Activated T-cell treated with anti-CD3 and anti-CD28 coated beads, Interleukin-2, amount 50 U/mL, for 1 hour (primary cell): Measurements from ENCODE around the gene KLHL25.

Experiments
- DNase-seq: peaks from one replicate; pipeline ENCODE4 v3.0.0-alpha.2; 2020

KLHL25 gene

DNA sequence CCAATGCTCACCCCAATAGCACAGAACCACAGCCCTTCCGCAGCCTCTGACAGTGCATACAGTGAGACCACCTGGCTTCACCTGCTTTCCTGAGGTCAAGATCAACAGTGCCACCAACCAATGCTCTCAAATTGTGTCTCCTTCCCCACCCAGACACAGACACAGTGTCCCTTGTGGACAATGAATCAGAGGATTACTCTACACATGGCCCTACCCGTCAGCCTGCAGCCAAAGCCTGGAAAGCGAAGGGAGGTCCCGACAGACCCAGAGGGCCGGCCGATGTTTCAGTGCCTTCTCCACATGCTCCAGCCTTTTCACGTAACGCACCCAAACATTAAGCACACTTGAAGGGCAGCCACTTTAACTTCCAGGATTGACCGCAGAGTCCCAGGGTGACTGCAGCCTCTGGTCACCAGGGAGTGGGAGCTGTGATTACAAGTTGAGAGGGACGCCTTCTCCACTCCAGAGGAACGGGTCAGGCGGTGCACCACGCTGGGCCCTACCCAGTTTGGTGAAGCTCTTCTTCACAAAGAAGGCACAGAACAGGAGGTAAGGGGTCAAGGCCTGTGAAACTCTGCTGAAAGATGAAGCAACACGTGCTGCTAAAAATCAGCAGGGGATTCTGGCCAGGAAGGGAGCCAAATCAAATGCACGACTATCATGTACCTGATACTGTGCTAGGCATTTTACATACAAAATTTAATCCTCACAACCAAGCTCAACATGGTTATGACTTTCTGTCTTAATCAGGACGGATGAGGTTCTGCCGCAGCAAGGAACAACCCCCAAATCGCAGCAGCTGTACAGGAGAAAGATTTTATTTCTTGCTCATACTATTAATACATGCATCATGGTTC is 17.2 kb downstream of the KLHL25 start:
- no peak for DNase-seq

GRCh38 chr15:85773970-85774369 is 20.8 kb downstream of the KLHL25 start:
- no peak for DNase-seq

GRCh38 chr15:85773249-85773648 is 21.5 kb downstream of the KLHL25 start:
- DNase-seq = no peak

DNA sequence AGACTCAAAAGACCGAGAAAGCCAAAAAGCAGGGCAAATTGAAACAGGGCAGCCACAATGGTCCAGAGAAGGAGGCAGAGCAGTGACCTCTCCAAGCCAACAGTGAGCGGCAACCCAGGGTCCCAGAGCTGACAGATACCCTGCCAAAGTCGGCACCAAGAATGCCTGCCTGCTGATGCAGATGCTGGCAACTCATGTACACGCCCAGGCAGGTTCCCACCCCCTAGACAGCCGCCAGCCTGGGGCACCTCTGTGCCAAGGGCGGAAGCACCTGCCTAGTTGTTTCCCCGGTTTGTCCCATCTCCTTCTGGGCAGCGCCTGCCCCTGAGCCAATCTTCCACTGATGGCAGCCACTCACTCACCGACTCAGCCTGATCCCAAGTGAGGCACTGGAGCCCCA is 22.1 kb downstream of the KLHL25 start:
- no peak for DNase-seq

DNA sequence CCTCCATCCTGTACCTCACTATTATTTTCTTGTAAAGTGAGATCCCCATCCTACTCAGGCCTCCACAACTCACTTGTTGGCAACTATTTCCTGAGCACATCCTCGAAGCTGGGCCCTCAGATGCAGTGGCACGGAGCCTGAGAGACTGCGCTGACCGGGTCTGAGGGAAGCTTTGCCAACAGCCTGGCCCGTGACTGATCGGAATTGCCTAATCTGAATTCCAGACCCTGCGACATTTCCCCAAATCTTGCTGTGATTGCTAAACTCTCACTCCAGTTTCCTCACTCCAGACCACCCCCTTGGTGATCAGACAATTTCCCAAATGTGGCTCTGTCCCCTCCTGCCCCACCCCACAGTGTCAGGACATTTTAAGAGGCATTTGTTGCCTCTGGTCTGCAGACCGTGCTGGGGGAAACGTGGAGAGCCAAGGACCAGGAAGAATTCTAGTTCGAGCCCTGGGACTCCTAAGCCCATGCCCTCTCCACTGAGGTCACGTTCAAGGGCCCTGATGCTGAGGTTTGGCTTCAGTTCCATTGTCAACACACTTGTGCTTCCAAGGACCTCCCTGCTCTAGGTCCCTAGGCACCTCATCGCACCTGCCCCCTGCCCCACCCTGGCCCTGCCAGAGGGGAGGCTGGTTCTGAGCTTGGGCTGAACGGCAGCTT is 22.8 kb downstream of the KLHL25 start:
- no peak for DNase-seq

GRCh38 chr15:85771271-85771670 is 23.5 kb downstream of the KLHL25 start:
- no peak for DNase-seq

GRCh38 chr15:85770096-85771041 is 24.4 kb downstream of the KLHL25 start:
- no peak for DNase-seq

GRCh38 chr15:85769182-85769900 is 25.4 kb downstream of the KLHL25 start:
- DNase-seq = no peak

- DNase-seq = no peak
Observed at GRCh38 chr15:85768595-85769168, 26.0 kb downstream of the KLHL25 start.

GRCh38 chr15:85767785-85768529 is 26.8 kb downstream of the KLHL25 start:
- no peak for DNase-seq

- DNase-seq = no peak
Observed at GRCh38 chr15:85766001-85766831, 28.5 kb downstream of the KLHL25 start.

DNA sequence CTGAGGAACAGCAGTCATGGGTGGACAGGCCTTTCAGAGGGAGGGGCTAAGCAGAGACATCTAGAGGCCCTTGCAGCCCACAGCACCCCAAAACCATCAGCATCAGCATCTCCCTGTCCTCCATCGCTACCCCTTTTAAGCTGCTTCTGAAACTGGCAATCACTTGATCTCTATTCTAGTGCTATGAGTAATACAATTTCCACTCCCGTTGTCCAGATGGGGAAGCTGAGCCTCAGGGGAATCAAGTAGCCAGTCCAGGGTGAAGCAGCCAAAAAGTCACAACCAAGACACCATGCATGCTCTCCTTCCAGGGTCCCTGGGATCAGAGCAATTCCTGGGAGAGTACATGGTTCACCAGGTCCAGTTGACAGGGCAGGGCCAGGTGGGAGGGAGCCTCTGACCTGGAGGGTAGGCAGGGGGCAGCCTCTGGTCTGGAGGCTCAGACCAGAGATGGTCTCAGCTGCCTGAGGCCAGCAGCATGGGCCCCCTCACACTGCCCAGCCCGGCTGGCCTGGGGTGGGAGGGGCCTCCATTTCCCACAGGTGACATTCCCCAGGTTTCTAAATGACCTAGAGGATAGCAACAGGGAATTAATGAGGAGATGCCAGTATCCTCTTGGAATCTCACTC is 30.0 kb downstream of the KLHL25 start:
- DNase-seq = no peak

DNA sequence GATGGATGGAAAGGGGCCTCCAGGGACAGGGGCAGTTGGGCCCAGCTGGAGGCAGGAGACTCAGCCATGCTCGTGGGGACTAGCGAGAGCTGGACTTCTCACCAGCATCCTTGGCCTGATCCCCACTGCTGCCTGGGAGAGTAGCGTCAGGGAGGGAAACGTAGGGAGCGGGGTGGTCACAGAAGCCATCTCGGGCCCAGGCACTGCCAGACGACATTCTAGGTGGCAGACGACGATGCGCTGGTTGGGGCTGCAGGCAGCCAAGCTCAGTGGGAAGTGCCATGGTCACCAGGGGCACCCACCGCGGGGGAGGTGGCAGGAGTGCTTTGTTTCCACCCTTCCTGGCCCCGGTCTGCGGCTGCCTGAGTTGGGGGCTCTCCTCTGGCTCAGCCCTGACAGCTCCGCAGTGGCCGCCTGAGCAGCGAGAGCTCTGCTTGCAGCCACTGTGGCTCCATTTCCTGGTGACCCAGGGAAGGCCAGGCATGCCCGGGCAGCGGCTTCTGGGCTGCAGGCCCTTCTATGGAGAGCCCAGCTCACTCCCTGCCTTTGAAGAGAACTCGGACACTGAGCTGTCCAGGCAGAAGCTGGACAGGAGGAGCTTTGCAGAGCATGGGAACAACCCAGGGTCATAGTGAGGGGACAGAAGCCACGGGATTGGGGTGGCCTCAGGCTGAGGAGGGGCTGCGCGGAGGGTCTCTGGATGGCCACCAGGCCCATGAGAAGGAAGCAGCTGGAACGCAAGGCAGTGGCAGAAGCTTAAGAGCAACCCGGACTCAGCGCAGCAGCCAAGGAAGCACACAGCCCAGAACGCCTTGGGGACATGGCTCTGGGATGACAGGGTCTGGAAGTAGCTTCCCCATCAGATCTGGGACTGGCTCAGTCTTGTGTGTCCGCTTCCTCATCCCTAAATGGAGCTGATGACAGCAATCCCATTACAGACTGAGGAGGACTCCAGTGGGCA is 30.8 kb downstream of the KLHL25 start:
- DNase-seq = no peak

DNA sequence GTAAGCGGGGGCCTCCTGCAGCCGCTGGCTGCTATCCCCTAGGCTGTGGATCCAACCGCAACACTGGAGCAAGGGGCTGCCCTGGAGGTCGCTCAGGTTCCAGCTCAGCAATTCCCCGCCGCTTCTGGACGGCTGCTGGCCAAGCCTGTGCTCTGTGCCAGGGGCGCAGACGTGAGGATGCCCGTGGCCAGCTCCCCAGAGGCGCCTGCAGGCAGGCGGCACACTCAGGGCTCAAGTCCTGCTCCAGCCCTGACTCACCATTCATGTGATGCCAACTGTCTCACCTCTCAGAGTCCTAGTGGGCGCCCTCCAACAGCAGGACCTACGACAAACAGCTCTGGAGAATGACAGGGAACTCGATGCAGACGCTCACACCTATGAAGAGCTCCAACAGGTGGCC is 31.6 kb downstream of the KLHL25 start:
- no peak for DNase-seq

GRCh38 chr15:85762756-85763127 is 32.0 kb downstream of the KLHL25 start:
- no peak for DNase-seq

- DNase-seq = no peak
Observed at GRCh38 chr15:85762039-85762755, 32.5 kb downstream of the KLHL25 start.

- no peak for DNase-seq
Observed at GRCh38 chr15:85761635-85762034, 33.1 kb downstream of the KLHL25 start.
